HG02852 (cell line): ENCODE results near the gene SPANXN3.
"Not testable (repeated sequence)": the region's sequence is repeated elsewhere in the genome, so short reads cannot be mapped to it uniquely, and the experiment has no call there.

ENCODE experiments used
- ATAC-seq: cut with Tn5 transposase; IDR thresholded peaks from one replicate; pipeline ENCODE4 v1.9.1; 2021; ENCODE audit warnings: mild to moderate bottlenecking, moderate library complexity; ENCODE audit not compliant: unreplicated experiment

Gene SPANXN3

GRCh38 chrX:143517375-143517774 lies at the start of gene SPANXN3:
TSS of gene SPANXN3 (minus strand) at chrX:143517475. CDS start at chrX:143517391, 84 bp downstream.
- ATAC-seq = not testable (repeated sequence)

GRCh38 chrX:143536176-143536575 lies 18.9 kb upstream of the SPANXN3 start:
- ATAC-seq = no peak

- not testable (repeated sequence) for ATAC-seq
These were observed 15.1 kb downstream of the SPANXN3 start for GRCh38 chrX:143502196-143502595.

GRCh38 chrX:143500751-143501150 lies 16.5 kb downstream of the SPANXN3 start:
- ATAC-seq = no peak

GRCh38 chrX:143486105-143486504 lies 31.2 kb downstream of the SPANXN3 start:
- ATAC-seq = no peak

GRCh38 chrX:143476751-143477150 lies 40.5 kb downstream of the SPANXN3 start:
- no peak for ATAC-seq

- no peak for ATAC-seq
These were observed 44.8 kb downstream of the SPANXN3 start for GRCh38 chrX:143472347-143472938.

- no peak for ATAC-seq
These were observed 51.1 kb downstream of the SPANXN3 start for GRCh38 chrX:143466130-143466529.

GRCh38 chrX:143462696-143463095 lies 54.6 kb downstream of the SPANXN3 start:
- no peak for ATAC-seq

- ATAC-seq = no peak
These were observed 55.7 kb downstream of the SPANXN3 start for GRCh38 chrX:143461606-143462005.
